Fibroblast of skin of left biceps (primary cell): ENCODE measurements around the gene HS3ST3A1.
A peak's percentile ranks its signal among the peaks of the same experiment; 100 is the strongest.

ENCODE experiments used
- DNase-seq, 2 experiments: peaks; one replicate each; pipeline ENCODE4 v3.0.0-alpha.2; 2013; ENCODE audit warnings: low read depth in 2 of 2

HS3ST3A1 gene

GRCh38 chr17:13491916-13492736, 109.6 kb downstream of the HS3ST3A1 start:
- no peak for DNase-seq

- no peak for DNase-seq
Measured at GRCh38 chr17:13491491-13491890, 110.2 kb downstream of the HS3ST3A1 start.

GRCh38 chr17:13490906-13491482, 110.7 kb downstream of the HS3ST3A1 start:
- no peak for DNase-seq

GRCh38 chr17:13490427-13490826, 111.3 kb downstream of the HS3ST3A1 start:
- DNase-seq, result no peak

- DNase-seq, result no peak
Measured at GRCh38 chr17:13485327-13485726, 116.4 kb downstream of the HS3ST3A1 start.

- no peak for DNase-seq
Measured at GRCh38 chr17:13484020-13484419, 117.7 kb downstream of the HS3ST3A1 start.

- DNase-seq, result no peak
Measured at GRCh38 chr17:13480877-13481276, 120.9 kb downstream of the HS3ST3A1 start.

GRCh38 chr17:13478326-13478830, 123.4 kb downstream of the HS3ST3A1 start:
- no peak for DNase-seq

GRCh38 chr17:13477180-13477611, 124.5 kb downstream of the HS3ST3A1 start:
- peak in 1 of 2 experiments; percentile 21 for DNase-seq

GRCh38 chr17:13476720-13477119, 125.0 kb downstream of the HS3ST3A1 start:
- DNase-seq, result peak in 1 of 2 experiments; percentile 13

- DNase-seq, result no peak
Measured at GRCh38 chr17:13475574-13476223, 126.0 kb downstream of the HS3ST3A1 start.

GRCh38 chr17:13474073-13474800, 127.5 kb downstream of the HS3ST3A1 start:
- DNase-seq, result peak; percentile 45

GRCh38 chr17:13465678-13466077, 136.1 kb downstream of the HS3ST3A1 start:
- no peak for DNase-seq

- no peak for DNase-seq
Measured at GRCh38 chr17:13462673-13463124, 139.0 kb downstream of the HS3ST3A1 start.

GRCh38 chr17:13462146-13462545, 139.6 kb downstream of the HS3ST3A1 start:
- peak; percentile 26 to 29 for DNase-seq

GRCh38 chr17:13460261-13461000, 141.3 kb downstream of the HS3ST3A1 start:
- no peak for DNase-seq

GRCh38 chr17:13457783-13458182, 143.9 kb downstream of the HS3ST3A1 start:
- no peak for DNase-seq
